Activated CD4-positive, alpha-beta T cell treated with anti-CD3 and anti-CD28 coated beads, Interleukin-2, amount 10 ng/mL, durations not matched to agents 7 days and 5 days (primary cell): ENCODE results near the gene SCYGR3. TPM values are rescaled to one million over a fixed set of nuclear protein-coding genes. Genes with fewer than 3 reads are reported as not detected.

ENCODE experiments used
- CTCF ChIA-PET: fragments of 350-600 bp; sonication (Branson Sonifier 250); formaldehyde crosslinking; loops from one replicate; lab custom pipeline; 2021; ENCODE audit warnings: antibody characterized with exemption; lab: Charles Lee
- POLR2A ChIA-PET: fragments of 350-600 bp; sonication (Branson Sonifier 250); formaldehyde crosslinking; loops from one replicate; lab custom pipeline; 2021; ENCODE audit warnings: antibody characterized with exemption; lab: Charles Lee
- DNase-seq: peaks from one replicate; pipeline ENCODE4 v3.0.0-alpha.2; 2020
- H3K27ac Mint-ChIP-seq: one replicate; pipeline ENCODE4 v1.8.0; 2021; ENCODE audit warnings: mild to moderate bottlenecking, moderate library complexity, mixed read lengths
- H3K27me3 Mint-ChIP-seq: one replicate; pipeline ENCODE4 v1.8.0; 2021; ENCODE audit warnings: mixed read lengths
- H3K36me3 Mint-ChIP-seq: one replicate; pipeline ENCODE4 v1.8.0; 2021; ENCODE audit warnings: low read depth, mixed read lengths
- H3K4me1 Mint-ChIP-seq: one replicate; pipeline ENCODE4 v1.8.0; 2021; ENCODE audit warnings: mixed read lengths
- H3K4me3 Mint-ChIP-seq: one replicate; pipeline ENCODE4 v1.8.0; 2021; ENCODE audit warnings: mild to moderate bottlenecking, moderate library complexity, mixed read lengths
- H3K9me3 Mint-ChIP-seq: one replicate; pipeline ENCODE4 v1.8.0; 2021; ENCODE audit warnings: mixed read lengths
- total RNA-seq, 2 experiments: library from RNA; stranded (reverse); gene quantifications; one replicate each; pipeline ENCODE4 v1.2.3, GENCODE V29; 2021

Gene SCYGR3
- total RNA-seq, 2 experiments from 2014 or later: not detected

GRCh38 chr2:227627769-227628168 is 13.1 kb upstream of the SCYGR3 start:
- no peaks in the 10 kb centered on the region for H3K9me3 Mint-ChIP-seq
- ChIA-PET CTCF (interaction anchor here (1.0 kb wide), 1 partner anchor 11 kb away, joined by 3 read pairs; no protein-coding TSS in a partner anchor), POLR2A (no interaction called here)
- no peak for DNase-seq
- no peaks in the 10 kb centered on the region for H3K36me3 Mint-ChIP-seq
- no peak overlapping the region for H3K4me3 Mint-ChIP-seq
- peaks cover 19% of the 10 kb centered on the region for H3K27me3 Mint-ChIP-seq
- no peak overlapping the region for H3K27ac Mint-ChIP-seq
- H3K4me1 Mint-ChIP-seq: no peaks in the 10 kb centered on the region

DNA sequence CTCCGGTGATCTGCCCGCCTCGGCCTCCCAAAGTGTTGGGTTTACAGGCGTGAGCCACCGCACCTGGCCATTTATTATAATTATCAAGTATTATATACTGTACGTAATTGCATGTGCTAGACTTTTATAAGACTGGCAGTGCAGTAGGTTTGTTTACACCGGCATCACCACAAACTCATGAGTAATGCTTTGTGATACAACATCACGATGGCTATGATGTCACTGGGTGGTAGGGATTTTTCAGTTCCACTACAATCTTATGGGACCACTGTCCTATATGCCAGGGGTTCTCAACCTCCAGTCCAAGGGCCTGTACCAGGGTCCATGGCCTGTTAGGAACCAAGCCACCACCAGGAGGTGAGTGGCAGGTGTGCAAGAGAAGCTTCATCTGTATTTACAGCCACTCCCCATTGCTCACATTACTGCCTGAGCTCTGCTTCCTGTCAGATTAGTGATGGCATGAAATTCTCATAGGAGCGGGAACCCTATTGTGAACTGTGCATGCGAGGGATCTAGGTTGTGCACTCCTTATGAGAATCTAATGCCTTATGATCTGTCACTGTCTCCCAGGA is 12.0 kb upstream of the SCYGR3 start:
- POLR2A ChIA-PET: no interaction called here
- H3K36me3 Mint-ChIP-seq: no peaks in the 10 kb centered on the region
- H3K9me3 Mint-ChIP-seq: no peaks in the 10 kb centered on the region
- DNase-seq: no peak
- H3K4me3 Mint-ChIP-seq: no peak overlapping the region
- H3K27ac Mint-ChIP-seq: no peak overlapping the region
- no peaks in the 10 kb centered on the region for H3K4me1 Mint-ChIP-seq
- CTCF ChIA-PET: no interaction called here
- H3K27me3 Mint-ChIP-seq: peaks cover 17% of the 10 kb centered on the region

DNA sequence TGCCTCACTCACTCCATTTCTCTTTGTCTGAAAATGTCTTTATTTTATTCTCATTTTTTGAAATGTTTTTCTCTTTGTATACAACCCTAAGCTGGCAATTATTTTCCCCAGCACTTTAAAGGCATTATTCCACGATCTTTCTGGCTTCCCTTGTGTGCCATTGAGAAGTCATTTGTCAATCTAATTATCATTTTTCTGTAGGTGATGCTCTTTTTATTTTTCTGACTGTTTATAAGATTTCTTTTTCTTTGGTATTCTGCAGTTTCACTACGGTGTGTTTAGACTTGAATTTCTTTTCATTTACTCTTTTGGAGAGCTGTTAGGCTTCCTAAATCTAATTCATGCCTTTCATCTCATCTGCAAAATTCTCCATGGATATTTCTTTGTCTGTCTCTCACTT is 10.8 kb upstream of the SCYGR3 start:
- CTCF ChIA-PET: no interaction called here
- H3K27ac Mint-ChIP-seq: no peak overlapping the region
- POLR2A ChIA-PET: no interaction called here
- no peaks in the 10 kb centered on the region for H3K36me3 Mint-ChIP-seq
- H3K4me1 Mint-ChIP-seq: no peaks in the 10 kb centered on the region
- no peak for DNase-seq
- no peak overlapping the region for H3K4me3 Mint-ChIP-seq
- H3K9me3 Mint-ChIP-seq: no peaks in the 10 kb centered on the region
- peaks cover 9% of the 10 kb centered on the region for H3K27me3 Mint-ChIP-seq

GRCh38 chr2:227623226-227623625 is 8.6 kb upstream of the SCYGR3 start:
- H3K27ac Mint-ChIP-seq: no peak overlapping the region
- no peak for DNase-seq
- H3K27me3 Mint-ChIP-seq: peaks cover under 1% of the 10 kb centered on the region
- H3K4me3 Mint-ChIP-seq: no peak overlapping the region
- CTCF ChIA-PET: no interaction called here
- no peaks in the 10 kb centered on the region for H3K9me3 Mint-ChIP-seq
- H3K36me3 Mint-ChIP-seq: no peaks in the 10 kb centered on the region
- no peaks in the 10 kb centered on the region for H3K4me1 Mint-ChIP-seq
- POLR2A ChIA-PET: no interaction called here

GRCh38 chr2:227617316-227618230 is 2.9 kb upstream of the SCYGR3 start, which contains the start of gene SCYGR4:
Gene SCYGR4 (plus strand): TSS chr2:227617498. CDS start chr2:227617498, 0 bp downstream.
- no peaks in the 10 kb centered on the region for H3K36me3 Mint-ChIP-seq

DNA sequence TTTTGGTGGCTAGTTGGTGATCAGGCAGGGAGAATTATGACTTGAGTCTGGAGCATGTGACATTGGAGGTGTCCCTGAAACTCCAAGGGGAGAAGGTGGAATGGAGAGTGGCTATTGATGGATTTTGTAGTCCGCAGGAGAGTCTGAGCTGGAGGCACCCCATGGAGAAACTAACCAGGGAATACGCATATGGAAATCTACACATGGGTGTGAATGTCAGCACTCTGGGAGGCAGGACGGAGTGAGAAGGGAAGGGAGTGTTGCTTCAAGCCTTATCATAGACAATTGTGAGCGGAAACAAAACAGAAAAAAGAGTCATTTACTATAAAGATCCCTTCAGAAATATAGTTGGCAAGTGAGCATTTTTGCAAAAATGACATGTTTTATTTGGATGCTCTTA is 2.0 kb upstream of the SCYGR3 start:
- POLR2A ChIA-PET: no interaction called here
- no peak for DNase-seq
- H3K27me3 Mint-ChIP-seq: peaks cover 12% of the 10 kb centered on the region
- no peaks in the 10 kb centered on the region for H3K36me3 Mint-ChIP-seq
- H3K4me3 Mint-ChIP-seq: no peak overlapping the region
- H3K4me1 Mint-ChIP-seq: no peaks in the 10 kb centered on the region
- no peak overlapping the region for H3K27ac Mint-ChIP-seq
- CTCF ChIA-PET: no interaction called here
- no peaks in the 10 kb centered on the region for H3K9me3 Mint-ChIP-seq

More at GRCh38 chr2:227617316-227618230, 2.9 kb upstream of the SCYGR3 start, which contains the start of gene SCYGR4:
- Mint-ChIP-seq H3K9me3 (no peaks in the 10 kb centered on the region), H3K27ac (no peak within 1 kb of the TSS), H3K27me3 (peaks cover 9% of the 10 kb centered on the region), H3K4me3 (no peak within 1 kb of the TSS), H3K4me1 (no peaks in the 10 kb centered on the region)
- CTCF ChIA-PET: no interaction called here
- POLR2A ChIA-PET: no interaction called here
- no peak for DNase-seq

- CTCF ChIA-PET: no interaction called here
- POLR2A ChIA-PET: no interaction called here
- H3K9me3 Mint-ChIP-seq: no peaks in the 10 kb centered on the region
Measured at GRCh38 chr2:227615906-227616305, 1.3 kb upstream of the SCYGR3 start.

GRCh38 chr2:227615181-227615580 is 541 bp upstream of the SCYGR3 start:
- no peak overlapping the region for H3K27ac Mint-ChIP-seq
- ChIA-PET CTCF (no interaction called here), POLR2A (no interaction called here)
- no peaks in the 10 kb centered on the region for H3K36me3 Mint-ChIP-seq
- peaks cover 2% of the 10 kb centered on the region for H3K4me1 Mint-ChIP-seq
- no peaks in the 10 kb centered on the region for H3K9me3 Mint-ChIP-seq
- peaks cover 19% of the 10 kb centered on the region for H3K27me3 Mint-ChIP-seq
- no peak for DNase-seq
- H3K4me3 Mint-ChIP-seq: no peak overlapping the region

More at GRCh38 chr2:227615906-227616305, 1.3 kb upstream of the SCYGR3 start:
- DNase-seq: no peak
- peaks cover 17% of the 10 kb centered on the region for H3K27me3 Mint-ChIP-seq
- H3K4me3 Mint-ChIP-seq: no peak overlapping the region
- no peaks in the 10 kb centered on the region for H3K36me3 Mint-ChIP-seq
- H3K4me1 Mint-ChIP-seq: no peaks in the 10 kb centered on the region
- no peak overlapping the region for H3K27ac Mint-ChIP-seq

- ChIA-PET CTCF (no interaction called here), POLR2A (no interaction called here)
- DNase-seq: no peak
- peaks cover 4% of the 10 kb centered on the region for H3K4me1 Mint-ChIP-seq
- H3K27ac Mint-ChIP-seq: no peak overlapping the region
- no peak overlapping the region for H3K4me3 Mint-ChIP-seq
- peaks cover 24% of the 10 kb centered on the region for H3K27me3 Mint-ChIP-seq
- H3K36me3 Mint-ChIP-seq: no peaks in the 10 kb centered on the region
- H3K9me3 Mint-ChIP-seq: no peaks in the 10 kb centered on the region
Measured at GRCh38 chr2:227614246-227614645, 394 bp downstream of the SCYGR3 start.

GRCh38 chr2:227613272-227613660 is 1.4 kb downstream of the SCYGR3 start:
- Mint-ChIP-seq H3K4me1 (peaks cover 7% of the 10 kb centered on the region), H3K27me3 (peaks cover 31% of the 10 kb centered on the region), H3K4me3 (no peak overlapping the region), H3K27ac (no peak overlapping the region), H3K9me3 (no peaks in the 10 kb centered on the region), H3K36me3 (no peaks in the 10 kb centered on the region)
- POLR2A ChIA-PET: no interaction called here
- CTCF ChIA-PET: no interaction called here
- no peak for DNase-seq

DNA sequence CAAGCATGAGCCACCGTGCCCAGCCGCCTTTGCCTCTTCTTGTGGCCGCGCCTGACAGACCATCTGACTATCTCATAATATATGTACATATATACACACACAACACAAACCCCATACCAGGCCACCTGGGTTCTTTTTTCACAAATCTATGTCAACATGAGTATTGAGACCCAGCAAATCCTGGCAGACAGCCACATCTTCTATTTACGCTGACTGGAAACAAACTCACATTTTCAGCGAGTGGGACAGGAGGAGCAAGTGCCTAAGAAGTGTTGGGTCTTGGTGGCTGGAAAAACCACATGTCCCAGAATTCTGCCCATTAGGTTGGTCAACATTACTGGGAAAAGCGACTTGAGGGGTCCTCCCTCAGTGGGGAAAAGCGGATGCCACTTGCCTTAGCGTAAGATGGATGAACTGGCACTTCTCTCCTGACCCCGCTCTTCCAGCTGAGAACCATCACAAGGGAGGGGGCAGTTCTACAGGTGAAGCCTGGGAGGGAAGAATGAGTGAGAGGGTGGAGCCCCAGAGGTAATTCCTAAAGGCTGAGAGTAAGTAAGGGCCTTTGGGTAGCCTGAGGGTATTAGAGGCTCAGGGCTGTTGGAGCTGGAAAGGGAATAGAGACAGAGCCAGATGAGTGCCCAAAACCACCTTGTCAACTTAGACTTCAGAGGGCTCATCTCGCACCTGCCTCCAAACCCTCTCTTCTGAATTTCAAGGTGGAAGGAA is 1.9 kb downstream of the SCYGR3 start:
- H3K36me3 Mint-ChIP-seq: no peaks in the 10 kb centered on the region
- H3K4me3 Mint-ChIP-seq: no peak overlapping the region
- ChIA-PET CTCF (no interaction called here), POLR2A (no interaction called here)
- no peak for DNase-seq
- H3K27ac Mint-ChIP-seq: no peak overlapping the region
- peaks cover 35% of the 10 kb centered on the region for H3K27me3 Mint-ChIP-seq
- no peaks in the 10 kb centered on the region for H3K9me3 Mint-ChIP-seq
- peaks cover 7% of the 10 kb centered on the region for H3K4me1 Mint-ChIP-seq

- H3K9me3 Mint-ChIP-seq: no peaks in the 10 kb centered on the region
- no peak overlapping the region for H3K4me3 Mint-ChIP-seq
- POLR2A ChIA-PET: no interaction called here
- DNase-seq: no peak
- peaks cover 7% of the 10 kb centered on the region for H3K4me1 Mint-ChIP-seq
- H3K27ac Mint-ChIP-seq: no peak overlapping the region
- H3K27me3 Mint-ChIP-seq: peaks cover 39% of the 10 kb centered on the region
- H3K36me3 Mint-ChIP-seq: no peaks in the 10 kb centered on the region
- CTCF ChIA-PET: no interaction called here
Measured at GRCh38 chr2:227610123-227610522, 4.5 kb downstream of the SCYGR3 start.
